Left lung (tissue), 10 donors: ENCODE measurements around the gene ERAL1. TPM values are rescaled to one million over a fixed set of nuclear protein-coding genes. Genes with fewer than 3 reads are reported as not detected.

Experiments used
- ATAC-seq: fragments of 200-7000 bp; cut with Tn5 transposase; one replicate; pipeline ENCODE4 v1.9.1; 2020; ENCODE audit warnings: moderate library complexity
- DNase-seq, 4 donors: peaks; one replicate each; pipeline ENCODE4 v3.0.0-alpha.2; 2013 to 2020
- H3K27ac ChIP-seq, 2 donors: fragments of 200-600 bp; sonication (generic) in 1 of 2; one replicate each; pipeline versions ENCODE4 v1.5.0 to v1.8.0; 2020 to 2021
- H3K27me3 ChIP-seq, 2 donors: fragments of 200-600 bp; sonication (generic) in 1 of 2; one replicate each; pipeline versions ENCODE4 v1.5.0 to v1.8.0; 2020 to 2021
- H3K36me3 ChIP-seq, 2 donors: fragments of 200-600 bp; sonication (generic) in 1 of 2; one replicate each; pipeline versions ENCODE4 v1.5.0 to v1.8.0; 2020 to 2021
- H3K4me1 ChIP-seq, 2 donors: fragments of 200-600 bp; one replicate each; pipeline ENCODE4 v1.8.0; 2021
- H3K4me3 ChIP-seq, 2 donors: fragments of 200-600 bp; sonication (generic) in 1 of 2; one replicate each; pipeline versions ENCODE4 v1.5.0 to v1.8.0; 2020 to 2021; ENCODE audit warnings: mild to moderate bottlenecking in 1 of 2
- H3K9me3 ChIP-seq, 2 donors: fragments of 200-600 bp; sonication (generic) in 1 of 2; one replicate each; pipeline versions ENCODE4 v1.5.0 to v1.8.0; 2020 to 2021
- CTCF ChIP-seq, 2 donors: fragments of 200-600 bp; sonication (generic) in 1 of 2; IDR thresholded peaks; one replicate each; pipeline versions ENCODE4 v1.5.0 to v1.8.0; 2021; ENCODE audit warnings: antibody characterized with exemption in 2 of 2
- intact Hi-C, 2 donors: fragments of 100-400 bp; cut with DNase I; formaldehyde crosslinking; loops; one replicate each; pipeline versions ENCODE4 v1.11.2 to v1.14.2; 2022
- microRNA-seq, 2 donors: library from miRNA; unstranded; fragments of <30 nt; microRNA quantifications; one replicate each; pipeline ENCODE4, GENCODE V29; 2019
- polyA plus RNA-seq, 6 donors: library from polyadenylated mRNA; unstranded; fragments of 120-200 nt; gene quantifications; one replicate each; pipeline ENCODE4 v1.2.1, GENCODE V29; 2013; ENCODE audit not compliant: insufficient read length in 6 of 6
- total RNA-seq, 2 donors: library from RNA; stranded (reverse); fragmentation: NEBNext Ultra II Directional; extraction: Animal tissue kit (Norgen Biotek cat#: 25700); gene quantifications; one replicate each; pipeline ENCODE4 v1.2.1, GENCODE V29; 2021
- donor health status: DM: no; HTN: yes; CAD: no.
- donor health status: DM: no; HTN: no; CAD: no.

Gene ERAL1
- total and polyA plus RNA-seq, 8 donors, result 30.0 to 70.1 (median 64.4) TPM

- no peak for TF ChIP-seq CTCF (IDR thresholded peaks at IDR 0.05)
- H3K4me3 ChIP-seq, result no peak overlapping the region
- H3K9me3 ChIP-seq, result no peaks in the 10 kb centered on the region
- H3K27me3 ChIP-seq, result no peaks in the 10 kb centered on the region
- H3K4me1 ChIP-seq, result peaks cover 15 to 35% of the 10 kb centered on the region in 2 donors
- no peak for ATAC-seq
- peaks cover 0 to 77% of the 10 kb centered on the region in 2 donors for H3K36me3 ChIP-seq
- peak overlapping the region; percentile 45 to 86 for H3K27ac ChIP-seq
- intact Hi-C loops, result no loop called here
- peak in 1 of 4 donors; percentile 72 for DNase-seq
These were observed 53.1 kb downstream of the ERAL1 start for GRCh38 chr17:28907709-28908475.

- H3K9me3 ChIP-seq, result no peaks in the 10 kb centered on the region
- H3K4me3 ChIP-seq, result no peak overlapping the region
- no peaks in the 10 kb centered on the region for H3K27me3 ChIP-seq
- intact Hi-C loops, result no loop called here
- no peak for TF ChIP-seq CTCF (IDR thresholded peaks at IDR 0.05)
- peaks cover 15 to 27% of the 10 kb centered on the region in 2 donors for H3K4me1 ChIP-seq
- ATAC-seq, result peak; percentile 57
- H3K36me3 ChIP-seq, result peaks cover 0 to 85% of the 10 kb centered on the region in 2 donors
- H3K27ac ChIP-seq, result peak overlapping the region; percentile 45 to 86
- DNase-seq, result no peak
These were observed 53.9 kb downstream of the ERAL1 start for GRCh38 chr17:28908640-28909167.

- Histone ChIP-seq H3K36me3 (peaks cover 0 to 100% of the 10 kb centered on the region in 2 donors), H3K27ac (no peak overlapping the region), H3K27me3 (no peaks in the 10 kb centered on the region), H3K4me1 (peaks cover 15 to 25% of the 10 kb centered on the region in 2 donors), H3K4me3 (no peak overlapping the region), H3K9me3 (no peaks in the 10 kb centered on the region)
- TF ChIP-seq CTCF (IDR thresholded peaks at IDR 0.05), result no peak
- intact Hi-C loops, result no loop called here
- no peak for DNase-seq
- no peak for ATAC-seq
These were observed 55.7 kb downstream of the ERAL1 start for GRCh38 chr17:28910534-28910933.

Small RNA genes lying within 50 kb of the gene (microRNA-seq; reads per million reads assigned to microRNA genes)
- 0 reads per million in 2 donors for gene MIR451B

Other genes starting within 250 kb of the ERAL1 start
- gene RSKR, start 240.8 kb upstream of the ERAL1 start, total RNA-seq, result 10 to 100 TPM in 1 of 2 donors, 1 to 10 TPM in 1; 8.4 to 10.0 TPM
- gene RSKR, start 240.8 kb upstream of the ERAL1 start, polyA plus RNA-seq, result 10 to 100 TPM; 18.9 to 31.6 (median 26.4) TPM
- gene BLTP2, start 209.9 kb upstream of the ERAL1 start, total RNA-seq, result 100 to 1,000 TPM; 139 to 184 TPM
- gene BLTP2, start 209.9 kb upstream of the ERAL1 start, polyA plus RNA-seq, result 100 to 1,000 TPM in 1 of 6 donors, 10 to 100 TPM in 5; 86.8 to 109 (median 92.7) TPM
- gene SDF2, start 193.1 kb upstream of the ERAL1 start, total RNA-seq, result 10 to 100 TPM; 57.3 to 58.1 TPM
- gene SDF2, start 193.1 kb upstream of the ERAL1 start, polyA plus RNA-seq, result 10 to 100 TPM; 65.3 to 74.6 (median 70.6) TPM
- 10 to 100 TPM; 55.1 to 57.7 TPM for gene SUPT6H, start 192.8 kb upstream of the ERAL1 start, total RNA-seq
- gene SUPT6H, start 192.8 kb upstream of the ERAL1 start, polyA plus RNA-seq, result 10 to 100 TPM; 71.1 to 76.1 (median 74.1) TPM
- 1 to 10 TPM; 1.9 to 2.0 TPM for gene PROCA1, start 143.1 kb upstream of the ERAL1 start, total RNA-seq
- 1 to 10 TPM; 6.0 to 8.3 (median 7.2) TPM for gene PROCA1, start 143.1 kb upstream of the ERAL1 start, polyA plus RNA-seq
- gene RAB34, start 137.1 kb upstream of the ERAL1 start, total RNA-seq, result 10 to 100 TPM; 79.4 to 79.5 TPM
- gene RAB34, start 137.1 kb upstream of the ERAL1 start, polyA plus RNA-seq, result 100 to 1,000 TPM; 184 to 213 (median 194) TPM
- 1,000 to 10,000 TPM; 1,170 to 1,265 TPM for gene RPL23A, start 135.0 kb upstream of the ERAL1 start, total RNA-seq
- 1,000 to 10,000 TPM; 1,036 to 1,220 (median 1,104) TPM for gene RPL23A, start 135.0 kb upstream of the ERAL1 start, polyA plus RNA-seq
- gene TLCD1, start 128.8 kb upstream of the ERAL1 start, total RNA-seq, result 10 to 100 TPM; 18.4 to 20.7 TPM
- 1 to 10 TPM; 5.7 to 9.3 (median 8.2) TPM for gene TLCD1, start 128.8 kb upstream of the ERAL1 start, polyA plus RNA-seq
- 1 to 10 TPM; 5.6 to 7.5 TPM for gene NEK8, start 126.2 kb upstream of the ERAL1 start, total RNA-seq
- gene NEK8, start 126.2 kb upstream of the ERAL1 start, polyA plus RNA-seq, result 1 to 10 TPM; 6.0 to 8.1 (median 7.2) TPM
- gene TRAF4, start 111.0 kb upstream of the ERAL1 start, total RNA-seq, result 10 to 100 TPM; 66.1 to 81.7 TPM
- gene TRAF4, start 111.0 kb upstream of the ERAL1 start, polyA plus RNA-seq, result 100 to 1,000 TPM in 4 of 6 donors, 10 to 100 TPM in 2; 86.6 to 136 (median 107) TPM
- 10 to 100 TPM; 16.5 to 25.4 TPM for gene FAM222B, start 12.2 kb upstream of the ERAL1 start, total RNA-seq
- gene FAM222B, start 12.2 kb upstream of the ERAL1 start, polyA plus RNA-seq, result 10 to 100 TPM; 18.4 to 21.0 (median 19.6) TPM
- gene FLOT2, start 42.7 kb downstream of the ERAL1 start, total RNA-seq, result 100 to 1,000 TPM in 1 of 2 donors, 10 to 100 TPM in 1; 95.7 to 171 TPM
- gene FLOT2, start 42.7 kb downstream of the ERAL1 start, polyA plus RNA-seq, result 10 to 100 TPM; 66.3 to 81.5 (median 75.1) TPM
- 10 to 100 TPM in 1 of 2 donors, 1 to 10 TPM in 1; 8.8 to 16.9 TPM for gene DHRS13, start 48.1 kb downstream of the ERAL1 start, total RNA-seq
- gene DHRS13, start 48.1 kb downstream of the ERAL1 start, polyA plus RNA-seq, result 1 to 10 TPM; 5.2 to 7.9 (median 6.5) TPM
- 10 to 100 TPM; 32.1 to 45.8 TPM for gene PHF12, start 96.5 kb downstream of the ERAL1 start, total RNA-seq
- 10 to 100 TPM; 48.2 to 68.7 (median 60.7) TPM for gene PHF12, start 96.5 kb downstream of the ERAL1 start, polyA plus RNA-seq
- gene SEZ6, start 151.0 kb downstream of the ERAL1 start, total RNA-seq, result under 1 TPM in 1 of 2 donors, not detected in 1; 0.09 TPM
- gene SEZ6, start 151.0 kb downstream of the ERAL1 start, polyA plus RNA-seq, result 1 to 10 TPM in 1 of 6 donors, under 1 TPM in 5; 0.43 to 1.2 (median 0.87) TPM
- 1 to 10 TPM; 1.1 to 1.3 TPM for gene PIPOX, start 188.1 kb downstream of the ERAL1 start, total RNA-seq
- gene PIPOX, start 188.1 kb downstream of the ERAL1 start, polyA plus RNA-seq, result 1 to 10 TPM; 1.7 to 3.3 (median 2.3) TPM